ENCODE measurements around the gene ANKRD36C.
A peak's percentile ranks its signal among the peaks of the same experiment; 100 is the strongest.
"Not testable (repeated sequence)": the region's sequence is repeated elsewhere in the genome, so short reads cannot be mapped to it uniquely, and the experiment has no call there.

The ANKRD36C gene

DNA sequence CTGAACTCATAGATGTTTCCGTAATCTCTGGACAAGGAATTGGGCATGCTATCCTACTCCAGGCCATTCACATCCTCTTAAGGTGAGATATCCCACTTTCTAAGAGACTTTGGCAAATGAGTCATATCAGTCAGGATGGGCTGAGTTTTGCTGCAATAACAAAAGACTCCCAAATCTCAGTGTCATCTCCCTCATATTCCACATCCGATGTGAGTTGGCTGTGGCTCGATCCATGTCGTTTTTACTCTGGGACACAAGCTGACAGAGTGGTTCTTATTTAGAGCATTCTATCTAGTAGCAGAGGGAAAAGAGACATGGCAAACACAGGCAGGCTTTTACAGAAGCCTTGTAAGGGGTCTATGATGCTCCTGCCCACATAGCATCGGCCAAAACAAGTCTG, 14.6 kb upstream of the ANKRD36C start:
- FAIRE-seq = not testable (repeated sequence)

DNA sequence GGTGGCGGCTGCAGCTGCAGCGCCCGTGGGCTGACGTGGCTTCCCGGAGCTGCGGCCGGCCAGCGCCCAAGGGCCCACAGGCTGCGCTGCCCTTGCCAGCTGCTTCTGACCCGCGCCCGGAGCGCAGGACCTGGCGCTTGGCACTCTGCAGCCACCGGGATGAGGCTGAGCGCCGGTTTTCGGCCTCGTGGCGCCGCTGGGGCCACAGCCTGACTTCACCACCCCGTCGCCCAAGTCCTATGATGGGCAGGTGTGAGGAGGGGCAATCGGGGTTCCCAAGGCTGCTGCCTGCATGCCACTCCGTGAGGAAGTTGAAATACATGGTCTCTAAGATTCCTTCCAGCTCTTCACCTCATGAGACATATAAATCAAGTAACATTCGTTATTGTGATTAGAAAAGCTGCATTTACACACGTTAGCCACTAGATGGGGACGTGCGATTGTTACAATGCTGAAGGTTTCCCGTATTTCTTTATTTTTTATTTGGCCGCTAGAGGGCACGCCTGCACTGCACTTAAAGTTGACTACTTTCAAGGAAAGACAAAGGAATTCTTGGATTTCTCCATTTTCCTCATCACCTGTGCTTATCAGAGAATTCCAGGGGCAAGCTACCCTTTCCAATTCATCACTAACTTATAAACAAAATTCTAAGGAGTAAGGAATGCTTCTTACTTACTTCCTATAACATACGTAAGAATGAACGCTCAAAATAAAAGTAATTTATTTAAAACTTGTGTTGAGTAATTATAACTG, 1.1 kb upstream of the ANKRD36C start:
- peak; percentile 93 for FAIRE-seq

DNA sequence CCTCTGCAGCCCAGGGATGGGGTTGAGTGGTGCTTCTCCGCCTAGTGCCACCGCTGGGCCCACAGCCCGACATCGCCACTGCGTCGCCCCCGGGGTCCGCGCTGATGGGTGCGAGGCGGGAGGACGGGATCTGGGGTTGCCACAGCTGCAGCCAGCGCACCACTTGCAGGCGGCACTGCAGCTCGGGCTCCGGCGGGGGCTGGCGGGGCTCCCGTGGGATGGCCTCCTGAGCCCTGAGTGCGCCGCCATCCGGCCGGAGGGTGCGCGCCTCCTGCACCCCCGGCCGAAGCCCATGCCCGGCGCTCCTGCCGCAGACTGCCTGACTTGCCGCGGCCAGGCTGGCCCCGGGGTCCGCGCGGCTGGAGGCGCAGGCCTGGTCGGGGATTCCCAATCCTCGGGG, 478 bp upstream of the ANKRD36C start:
- FAIRE-seq = not testable (repeated sequence)

DNA sequence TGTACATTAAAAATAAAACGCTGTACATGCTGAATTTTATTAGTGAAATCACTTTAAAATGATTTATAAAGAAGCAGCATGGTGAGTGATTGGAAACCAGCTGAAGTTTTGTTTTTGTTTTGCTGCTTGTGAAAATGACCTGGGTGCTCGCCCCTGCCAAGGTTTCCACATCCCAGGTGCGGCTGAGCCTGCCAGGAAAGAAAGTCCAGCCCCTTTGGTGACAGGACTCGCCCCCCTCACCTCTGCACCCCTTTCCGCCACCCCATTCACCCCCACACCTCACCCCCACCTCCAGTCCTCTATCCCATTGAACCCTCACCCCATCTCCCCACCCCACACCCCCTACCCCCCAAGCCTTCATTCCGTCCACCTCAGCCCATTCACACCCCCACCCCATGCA, 740 bp downstream of the ANKRD36C start:
- FAIRE-seq = not testable (repeated sequence)

DNA sequence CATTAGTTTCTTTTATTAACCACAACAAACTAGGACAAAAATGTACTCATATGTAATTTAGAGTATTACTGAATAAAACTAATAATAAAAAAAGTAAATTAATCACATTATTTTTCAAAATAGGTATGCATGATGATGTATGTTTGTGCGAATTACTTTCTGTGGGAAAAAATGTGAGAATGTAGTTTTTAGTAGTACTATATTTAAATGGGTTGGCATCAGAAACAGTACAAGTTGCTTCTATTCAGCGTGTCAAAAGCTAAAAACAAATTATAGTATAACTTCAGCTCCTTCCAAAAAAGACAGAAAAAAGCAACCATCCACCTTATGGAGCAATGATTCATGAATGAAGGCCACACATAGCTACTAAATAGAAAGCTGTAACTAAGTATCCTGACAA, 40.0 kb downstream of the ANKRD36C start:
- FAIRE-seq = peak; percentile 68

DNA sequence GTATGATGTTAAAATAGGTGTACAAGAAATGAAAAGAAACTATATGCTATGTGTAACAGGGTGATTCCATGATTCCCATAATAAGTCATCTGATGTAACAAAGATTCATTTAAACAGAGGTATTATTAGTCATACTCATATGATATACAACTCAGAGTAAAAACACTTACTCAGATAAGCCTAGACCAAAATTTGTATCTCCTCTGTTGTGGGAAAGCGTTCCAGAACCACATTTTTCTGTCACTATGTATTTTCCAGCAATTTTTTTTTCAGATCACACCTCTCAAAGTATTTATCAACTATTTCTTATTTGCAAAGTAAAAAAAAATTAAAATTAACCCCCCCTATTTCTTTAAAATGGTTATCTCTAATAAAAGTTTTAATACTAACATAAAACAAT, 43.6 kb downstream of the ANKRD36C start:
- peak; percentile 51 for FAIRE-seq

DNA sequence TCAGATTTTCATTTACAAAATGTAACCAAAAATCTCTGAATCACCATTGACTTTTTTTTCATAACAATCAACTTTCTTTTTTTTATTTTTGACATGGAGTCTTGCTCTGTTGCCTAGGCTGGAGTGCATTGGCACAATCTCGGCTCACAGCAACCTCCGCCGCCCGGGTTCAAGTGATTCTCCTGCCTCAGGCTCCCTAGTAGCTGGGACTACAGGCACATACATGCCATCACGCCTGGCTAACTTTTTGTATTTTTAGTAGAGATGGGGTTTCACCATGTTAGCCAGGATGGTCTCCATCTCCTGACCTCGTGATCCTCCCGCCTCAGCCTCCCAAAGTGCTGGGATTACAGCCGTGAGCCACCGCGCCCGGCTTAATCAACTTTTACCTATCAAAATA, 51.7 kb downstream of the ANKRD36C start:
- FAIRE-seq = not testable (repeated sequence)

DNA sequence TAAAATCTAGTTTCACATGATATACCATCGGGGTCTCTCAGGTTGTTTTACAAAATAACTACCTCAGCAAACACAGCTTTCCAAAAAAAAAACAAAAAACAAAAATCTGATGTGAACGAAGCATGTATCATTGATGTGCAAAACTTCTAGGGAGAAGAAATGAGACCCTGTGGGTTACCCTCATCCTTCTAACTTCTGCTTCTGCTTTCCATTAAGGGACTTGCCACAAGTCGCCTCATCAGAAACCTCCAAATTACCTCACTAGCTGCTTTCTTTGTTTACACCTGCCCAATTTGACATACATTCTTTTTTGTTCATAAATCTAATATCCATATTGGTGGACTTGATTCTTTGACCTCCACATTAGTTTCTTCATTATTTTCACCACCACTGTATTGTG, 60.9 kb downstream of the ANKRD36C start:
- FAIRE-seq = not testable (repeated sequence)

DNA sequence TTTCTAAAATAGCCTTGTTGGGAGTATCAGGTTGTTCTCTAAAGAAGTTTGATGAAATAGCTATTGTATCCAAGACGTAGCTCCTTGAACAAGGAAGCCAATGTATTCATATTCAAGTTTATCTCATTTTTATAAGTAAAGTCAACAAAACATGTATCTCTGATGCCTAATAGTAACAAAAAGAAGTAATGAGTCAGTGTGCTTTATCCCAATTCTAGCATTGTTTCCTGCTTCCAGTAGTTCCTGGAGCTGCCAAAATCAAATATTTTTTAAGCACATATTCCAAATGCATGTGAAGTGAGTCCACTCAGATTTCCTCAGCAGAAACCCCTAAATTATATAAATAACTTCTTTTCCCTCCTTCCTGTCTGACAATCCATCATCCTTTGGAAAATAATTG, 74.6 kb downstream of the ANKRD36C start:
- not testable (repeated sequence) for FAIRE-seq

DNA sequence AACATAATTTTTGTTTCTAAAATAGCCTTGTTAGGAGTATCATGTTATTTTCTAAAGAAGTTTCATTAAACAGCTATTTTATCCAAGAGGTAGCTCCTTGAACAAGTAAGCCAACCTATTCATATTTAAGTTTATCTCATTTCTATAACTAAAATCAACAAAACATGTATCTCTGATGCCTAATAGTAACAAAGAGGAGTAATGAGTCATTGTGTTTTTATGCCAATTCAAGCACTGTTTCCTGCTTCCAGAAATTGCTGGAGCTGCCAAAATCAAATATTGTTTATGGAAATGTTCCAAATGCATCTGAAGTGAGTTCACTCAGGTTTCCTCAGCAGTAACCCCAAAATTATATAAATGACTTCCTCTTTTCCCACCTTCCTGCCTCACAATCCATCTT, 76.5 kb downstream of the ANKRD36C start:
- not testable (repeated sequence) for FAIRE-seq

DNA sequence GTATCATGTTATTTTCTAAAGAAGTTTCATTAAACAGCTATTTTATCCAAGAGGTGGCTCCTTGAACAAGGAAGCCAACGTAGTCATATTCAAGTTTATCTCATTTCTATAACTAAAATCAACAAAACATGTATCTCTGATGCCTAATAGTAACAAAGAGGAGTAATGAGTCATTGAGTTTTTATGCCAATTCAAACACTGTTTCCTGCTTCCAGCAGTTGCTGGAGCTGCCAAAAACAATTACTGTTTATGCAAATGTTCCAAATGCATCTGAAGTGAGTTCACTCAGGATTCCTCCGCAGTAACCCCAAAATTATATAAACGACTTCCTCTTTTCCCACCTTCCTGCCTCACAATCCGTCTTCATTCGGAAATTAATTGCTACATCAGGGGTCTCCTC, 80.2 kb downstream of the ANKRD36C start:
- not testable (repeated sequence) for FAIRE-seq

DNA sequence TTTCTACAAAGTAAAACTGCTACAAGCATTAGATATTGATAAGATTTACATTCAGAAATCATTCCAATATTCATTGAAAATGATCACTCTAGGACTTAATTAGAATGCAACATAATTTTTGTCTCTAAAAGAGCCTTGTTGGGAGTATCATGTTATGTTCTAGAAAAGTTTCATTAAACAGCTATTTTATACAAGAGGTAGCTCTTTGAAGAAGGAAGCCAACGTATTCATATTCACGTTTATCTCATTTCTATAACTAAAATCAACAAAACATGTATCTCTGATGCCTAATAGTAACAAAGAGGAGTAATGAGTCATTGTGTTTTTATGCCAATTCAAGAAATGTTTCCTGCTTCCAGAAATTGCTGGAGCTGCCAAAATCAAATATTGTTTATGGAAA, 97.2 kb downstream of the ANKRD36C start:
- FAIRE-seq = not testable (repeated sequence)

DNA sequence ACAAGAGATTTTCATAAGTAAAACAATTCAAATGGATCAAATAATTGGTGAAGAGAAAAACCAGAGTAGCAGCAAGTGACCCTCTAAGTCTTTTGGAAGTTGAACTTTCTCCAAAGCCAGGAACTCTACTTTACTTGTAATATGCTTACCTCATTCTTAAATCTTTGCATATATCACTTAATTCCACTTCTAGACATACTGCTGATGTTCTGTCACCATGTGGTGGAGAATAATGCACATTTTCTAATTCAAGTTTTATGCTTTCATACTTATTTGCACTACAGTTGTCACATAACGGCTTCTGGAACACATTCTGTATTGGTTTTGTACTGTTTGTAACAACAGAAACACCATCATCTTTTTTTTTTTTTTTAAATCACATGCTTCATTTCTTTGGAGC, 123.7 kb downstream of the ANKRD36C start:
- not testable (repeated sequence) for FAIRE-seq

DNA sequence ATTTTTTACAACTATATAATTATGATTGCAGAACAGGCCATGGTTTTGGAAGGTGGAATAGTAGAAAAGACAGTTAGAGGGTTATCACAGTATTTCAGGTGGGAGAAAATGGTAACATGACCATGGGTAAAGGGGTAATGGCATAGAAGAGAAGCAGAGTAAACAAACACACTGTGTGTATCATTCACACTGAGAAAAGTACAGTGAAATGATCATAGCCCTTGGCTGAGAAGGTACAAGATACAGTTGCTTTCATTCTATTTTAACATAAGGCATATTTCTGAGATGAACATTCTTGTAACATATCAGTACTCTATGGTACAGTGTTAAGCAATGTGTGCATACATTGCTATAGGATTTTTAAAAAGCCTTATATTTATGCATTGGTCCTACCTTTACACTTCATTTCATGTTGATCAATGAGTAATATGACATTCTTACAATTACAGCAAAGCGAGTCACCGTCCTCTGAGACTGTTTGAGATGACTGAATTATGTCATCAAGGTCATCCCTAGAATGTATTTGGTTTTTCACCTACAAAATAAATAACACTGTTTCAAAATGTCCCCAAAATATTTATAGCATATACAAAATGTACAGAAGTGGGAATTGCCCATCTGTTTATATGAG, 124.5 kb downstream of the ANKRD36C start:
- not testable (repeated sequence) for FAIRE-seq

DNA sequence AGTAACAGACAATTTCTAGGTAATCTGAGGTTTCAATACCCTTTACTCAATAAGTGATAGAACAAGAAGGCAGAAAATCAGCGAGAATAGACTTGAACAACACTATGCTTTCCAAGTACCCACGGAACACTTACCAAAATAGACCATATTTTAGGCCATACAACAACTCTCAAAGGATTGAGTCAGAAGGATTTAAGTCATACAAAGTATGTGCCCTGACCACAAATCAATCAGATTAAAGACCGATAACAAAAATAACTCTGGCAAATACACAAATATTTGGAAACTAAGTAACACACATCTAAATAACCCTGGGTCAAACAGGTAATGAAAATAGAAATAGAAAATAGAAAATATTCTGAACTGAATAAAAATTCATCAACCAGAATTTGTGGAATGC, 129.5 kb downstream of the ANKRD36C start:
- FAIRE-seq = not testable (repeated sequence)

DNA sequence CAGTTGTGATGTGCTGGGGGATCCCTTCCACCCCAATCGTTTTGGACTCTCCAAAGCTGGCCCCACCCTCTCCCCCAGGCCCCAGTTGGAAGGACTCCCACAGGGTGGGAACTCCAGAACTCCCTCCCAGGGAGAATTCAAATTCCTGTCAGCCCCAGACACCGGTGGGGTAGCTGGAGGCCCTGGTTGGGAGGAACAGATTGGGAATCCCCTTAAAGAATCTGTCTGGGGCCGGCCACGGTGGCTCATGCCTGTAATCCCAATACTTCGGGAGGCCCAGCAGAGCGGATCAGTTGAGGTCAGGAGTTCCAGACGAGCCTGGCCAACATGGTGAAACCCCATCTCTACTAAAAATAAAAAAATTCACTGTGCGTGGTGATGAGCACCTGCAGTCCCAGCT, 155.5 kb downstream of the ANKRD36C start:
- FAIRE-seq = no peak

DNA sequence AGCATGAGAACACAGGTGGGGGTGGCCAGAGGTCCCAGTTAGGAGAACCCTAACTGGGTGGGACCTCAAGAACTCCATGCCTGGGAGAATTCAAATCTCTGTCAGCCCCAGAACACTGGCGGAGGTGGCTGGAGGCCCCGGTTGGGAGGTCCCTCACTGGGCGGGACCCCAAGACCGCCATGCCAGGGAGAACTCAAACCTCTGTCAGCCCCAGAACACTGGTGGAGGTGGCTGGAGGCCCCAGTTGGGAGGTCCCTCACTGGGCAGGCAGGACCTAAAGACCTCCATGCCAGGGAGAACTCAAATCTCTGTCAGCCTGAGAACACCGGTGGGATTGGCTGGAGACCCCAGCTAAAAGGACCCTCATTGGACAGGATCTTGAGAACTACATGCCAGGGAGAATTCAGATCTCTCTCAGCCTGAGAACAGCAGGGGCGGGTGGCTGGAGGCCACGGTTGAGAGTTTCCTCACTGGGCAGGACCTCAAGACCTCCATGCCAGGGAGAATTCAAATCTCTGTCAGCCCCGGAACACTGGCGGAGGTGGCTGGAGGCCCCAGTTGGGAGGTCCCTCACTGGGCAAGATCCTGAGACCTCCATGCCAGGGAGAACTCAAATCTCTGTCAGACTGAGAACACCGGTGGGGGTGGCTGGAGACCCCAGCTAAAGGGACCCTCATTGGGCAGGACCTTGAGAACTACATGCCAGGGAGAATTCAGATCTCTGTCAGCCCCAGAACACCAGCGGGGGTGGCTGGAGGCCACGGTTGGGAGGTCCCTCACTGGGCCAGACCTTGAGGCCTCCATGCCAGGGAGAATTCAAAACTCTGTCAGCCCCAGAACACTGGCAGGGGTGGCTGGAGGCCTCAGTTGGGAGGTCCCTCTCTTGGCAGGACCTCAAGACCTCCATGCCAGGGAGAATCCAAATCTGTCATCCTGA, 157.3 kb downstream of the ANKRD36C start:
- FAIRE-seq = not testable (repeated sequence)

DNA sequence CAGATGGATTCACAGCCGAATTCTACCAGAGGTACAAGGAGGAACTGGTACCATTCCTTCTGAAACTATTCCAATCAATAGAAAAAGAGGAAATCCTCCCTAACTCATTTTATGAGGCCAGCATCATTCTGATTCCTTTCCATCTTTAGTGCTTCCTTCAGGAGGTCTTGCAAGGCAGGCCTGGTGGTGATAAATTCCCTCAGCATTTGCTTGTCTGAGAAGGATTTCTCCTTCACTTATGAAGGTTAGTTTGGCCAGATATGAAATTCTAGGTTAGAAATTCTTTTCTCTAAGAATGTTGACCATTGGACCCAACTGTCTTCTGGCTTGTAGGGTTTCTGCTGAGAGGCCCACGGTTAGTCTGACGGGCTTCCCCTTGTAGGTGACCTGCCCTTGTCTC, 167.4 kb downstream of the ANKRD36C start:
- FAIRE-seq = not testable (repeated sequence)

DNA sequence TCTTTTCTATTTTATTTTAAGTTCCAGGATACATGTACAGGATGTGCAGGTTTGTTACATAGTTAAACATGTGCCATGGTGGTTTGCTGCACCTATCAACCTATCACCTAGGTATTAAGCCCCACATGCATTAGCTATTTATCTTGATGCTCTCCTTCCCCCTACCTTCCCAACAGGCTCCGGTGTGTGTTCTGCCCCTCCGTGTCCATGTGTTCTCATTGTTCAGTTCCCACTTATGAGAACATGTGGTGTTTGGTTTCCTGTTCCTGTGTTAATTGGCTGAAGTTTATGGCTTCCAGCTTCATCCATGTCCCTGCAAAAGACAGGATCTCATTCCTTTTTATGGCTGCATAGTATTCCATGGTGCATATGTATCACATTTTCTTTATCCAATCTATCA, 174.1 kb downstream of the ANKRD36C start:
- FAIRE-seq = not testable (repeated sequence)

DNA sequence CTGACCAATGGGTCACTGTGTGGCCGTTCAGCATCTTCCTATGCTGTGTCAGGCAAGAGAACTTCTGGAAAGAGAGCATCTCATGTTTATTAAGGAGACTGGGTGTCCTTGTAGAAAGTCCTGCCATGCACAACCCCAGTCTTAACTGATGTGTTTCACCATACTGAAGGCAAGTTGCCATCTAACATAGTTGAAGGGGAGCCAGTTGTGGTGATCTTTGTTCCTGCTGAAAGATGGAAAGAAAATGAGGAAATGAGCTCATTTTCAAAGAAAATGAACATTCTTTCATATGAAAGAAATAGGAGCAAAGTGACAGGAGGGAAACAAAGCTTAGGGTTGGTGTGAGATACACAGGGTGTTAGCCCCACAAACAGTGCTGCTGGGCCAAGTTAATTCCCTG, 178.3 kb downstream of the ANKRD36C start:
- not testable (repeated sequence) for FAIRE-seq

DNA sequence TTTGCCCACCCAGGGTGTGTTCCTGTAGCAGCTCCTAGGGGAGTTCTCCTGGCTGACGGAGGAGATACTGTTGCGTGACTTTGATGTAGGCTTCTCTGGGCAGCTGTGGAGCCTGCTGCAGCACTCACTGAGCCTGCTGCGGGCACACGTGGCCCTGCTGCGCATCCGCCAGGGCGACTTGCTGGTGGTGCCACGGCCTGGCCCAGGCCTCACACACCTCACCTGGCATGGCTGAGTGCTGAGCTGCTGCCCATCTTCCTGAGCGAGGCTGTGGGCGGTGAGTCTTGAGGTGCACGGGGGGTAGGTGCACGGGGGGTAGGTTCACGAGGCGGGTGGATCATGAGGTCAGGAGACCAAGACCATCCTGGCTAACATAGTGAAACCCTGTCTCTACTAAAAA, 191.7 kb downstream of the ANKRD36C start:
- FAIRE-seq = no peak

DNA sequence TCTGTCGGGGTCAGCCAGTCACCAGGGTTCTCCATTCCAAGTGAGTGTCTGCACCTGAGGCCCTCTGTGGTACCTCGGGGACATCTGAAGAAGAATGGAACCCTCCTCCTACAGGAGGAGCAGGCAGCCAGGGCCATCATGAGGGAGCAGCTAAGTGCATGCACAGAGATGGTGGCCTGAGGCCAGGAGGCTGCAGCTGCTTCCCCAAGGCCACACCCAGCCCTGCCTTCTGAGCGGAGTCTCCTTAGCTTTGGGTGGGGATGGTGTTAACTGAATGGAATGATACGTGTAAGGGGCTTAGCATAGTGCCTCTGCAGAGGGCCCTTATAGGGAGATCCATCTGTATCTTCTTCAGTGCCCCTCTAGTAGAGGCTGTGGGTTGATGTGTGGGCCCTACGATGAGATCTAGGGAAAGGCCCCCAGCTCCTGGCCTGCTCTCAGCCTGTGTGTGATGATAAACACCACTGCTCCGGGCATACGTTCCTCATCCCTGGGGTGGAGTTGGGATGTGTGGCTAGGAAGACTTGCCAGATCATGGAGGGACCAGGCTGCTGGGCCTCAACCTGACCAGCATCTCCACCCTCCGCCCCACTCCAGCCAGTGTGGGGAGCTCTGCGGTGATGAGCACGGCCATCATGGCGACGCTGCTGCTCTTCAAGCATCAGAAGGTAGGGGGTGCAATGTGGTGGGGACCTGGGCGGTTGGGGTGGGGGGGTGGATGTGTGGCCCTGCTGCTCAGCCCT, 192.3 kb downstream of the ANKRD36C start:
- not testable (repeated sequence) for FAIRE-seq

Measured in endometrium (tissue), 2 donors.